ENCODE measurements around the gene LIF. TPM values are rescaled to one million over a fixed set of nuclear protein-coding genes. Genes with fewer than 3 reads are reported as not detected.

LIF gene
- total and polyA plus RNA-seq, 2 donors from 2014 or later = 0.67 to 10.7 TPM

DNA sequence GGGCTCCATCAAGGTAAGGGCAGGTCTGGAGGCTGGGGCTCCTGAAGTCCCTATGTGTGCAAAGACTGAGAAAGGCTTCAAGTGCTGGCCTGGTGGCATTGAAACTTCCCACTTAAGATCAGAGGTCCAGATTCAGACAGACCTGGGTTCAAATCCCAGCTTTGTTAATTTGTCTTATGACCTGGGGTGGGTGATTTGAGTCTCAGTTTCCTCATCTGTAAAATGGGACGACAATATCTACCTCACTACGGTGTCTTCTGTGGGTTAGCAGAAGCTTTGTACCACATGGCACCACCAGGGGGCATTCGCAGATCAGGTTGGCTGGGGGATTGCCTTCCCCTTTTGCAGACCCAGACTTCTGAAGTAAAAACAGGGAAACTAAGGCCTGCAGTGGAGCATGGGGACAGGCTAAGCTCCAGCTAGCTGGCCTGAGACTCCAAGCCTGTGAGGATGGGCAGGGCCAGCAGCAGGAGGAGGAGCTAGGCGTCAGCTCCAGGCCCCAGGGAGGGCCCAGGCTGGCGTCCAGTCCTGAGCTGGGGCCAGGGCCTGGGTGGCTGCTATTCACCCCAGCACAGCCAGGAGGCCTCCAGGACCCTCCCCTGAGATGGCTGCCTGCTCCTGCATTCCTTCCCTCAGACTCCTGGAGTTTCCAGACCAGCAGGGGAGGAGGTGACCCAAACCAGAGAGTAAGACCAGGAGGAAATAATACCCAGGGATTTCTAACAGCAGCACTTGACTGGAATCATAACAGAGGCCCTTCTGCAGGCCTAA lies 41.3 kb upstream of the LIF start:
- DNase-seq (peak; percentile 86 to 94 (median 88)), FAIRE-seq (peak; percentile 70)
- no peaks in the 10 kb centered on the region for H3K27me3 ChIP-seq (ENCODE audit: control insufficient read depth, insufficient read depth, low read length)
- peaks cover 0 to 33% (median 31%) of the 10 kb centered on the region in 3 donors for H3K4me1 ChIP-seq (ENCODE audit: control insufficient read depth in 2 of 3, insufficient read depth in 2 of 3, low read depth in 1 of 3, low read length in 3 of 3)
- TF ChIP-seq, protein P1, sequence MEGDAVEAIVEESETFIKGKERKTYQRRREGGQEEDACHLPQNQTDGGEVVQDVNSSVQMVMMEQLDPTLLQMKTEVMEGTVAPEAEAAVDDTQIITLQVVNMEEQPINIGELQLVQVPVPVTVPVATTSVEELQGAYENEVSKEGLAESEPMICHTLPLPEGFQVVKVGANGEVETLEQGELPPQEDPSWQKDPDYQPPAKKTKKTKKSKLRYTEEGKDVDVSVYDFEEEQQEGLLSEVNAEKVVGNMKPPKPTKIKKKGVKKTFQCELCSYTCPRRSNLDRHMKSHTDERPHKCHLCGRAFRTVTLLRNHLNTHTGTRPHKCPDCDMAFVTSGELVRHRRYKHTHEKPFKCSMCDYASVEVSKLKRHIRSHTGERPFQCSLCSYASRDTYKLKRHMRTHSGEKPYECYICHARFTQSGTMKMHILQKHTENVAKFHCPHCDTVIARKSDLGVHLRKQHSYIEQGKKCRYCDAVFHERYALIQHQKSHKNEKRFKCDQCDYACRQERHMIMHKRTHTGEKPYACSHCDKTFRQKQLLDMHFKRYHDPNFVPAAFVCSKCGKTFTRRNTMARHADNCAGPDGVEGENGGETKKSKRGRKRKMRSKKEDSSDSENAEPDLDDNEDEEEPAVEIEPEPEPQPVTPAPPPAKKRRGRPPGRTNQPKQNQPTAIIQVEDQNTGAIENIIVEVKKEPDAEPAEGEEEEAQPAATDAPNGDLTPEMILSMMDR (IDR thresholded peaks at IDR 0.05; ENCODE audit: borderline replicate concordance, extremely low read depth, insufficient read depth) = peak; percentile 70
- intact Hi-C loops (cut with DNase I) = no loop called here
- peak overlapping the region in 2 of 3 donors; percentile 66 to 76 for H3K9ac ChIP-seq (ENCODE audit: low read length in 3 of 3)
- peaks cover 0 to 19% (median 7%) of the 10 kb centered on the region in 3 donors for H3K36me3 ChIP-seq (ENCODE audit: control insufficient read depth in 2 of 3, insufficient read depth in 3 of 3, low read length in 3 of 3)
- peak overlapping the region; percentile 40 to 52 for H3K27ac ChIP-seq (ENCODE audit: low read depth in 2 of 2, low read length in 2 of 2)
- H3K9me3 ChIP-seq (ENCODE audit: control insufficient read depth in 2 of 3, insufficient read depth in 1 of 3, low read length in 3 of 3) = no peaks in the 10 kb centered on the region
- peak overlapping the region in 2 of 3 donors; percentile 63 to 81 for H3K4me3 ChIP-seq (ENCODE audit: low read length in 3 of 3)

DNA sequence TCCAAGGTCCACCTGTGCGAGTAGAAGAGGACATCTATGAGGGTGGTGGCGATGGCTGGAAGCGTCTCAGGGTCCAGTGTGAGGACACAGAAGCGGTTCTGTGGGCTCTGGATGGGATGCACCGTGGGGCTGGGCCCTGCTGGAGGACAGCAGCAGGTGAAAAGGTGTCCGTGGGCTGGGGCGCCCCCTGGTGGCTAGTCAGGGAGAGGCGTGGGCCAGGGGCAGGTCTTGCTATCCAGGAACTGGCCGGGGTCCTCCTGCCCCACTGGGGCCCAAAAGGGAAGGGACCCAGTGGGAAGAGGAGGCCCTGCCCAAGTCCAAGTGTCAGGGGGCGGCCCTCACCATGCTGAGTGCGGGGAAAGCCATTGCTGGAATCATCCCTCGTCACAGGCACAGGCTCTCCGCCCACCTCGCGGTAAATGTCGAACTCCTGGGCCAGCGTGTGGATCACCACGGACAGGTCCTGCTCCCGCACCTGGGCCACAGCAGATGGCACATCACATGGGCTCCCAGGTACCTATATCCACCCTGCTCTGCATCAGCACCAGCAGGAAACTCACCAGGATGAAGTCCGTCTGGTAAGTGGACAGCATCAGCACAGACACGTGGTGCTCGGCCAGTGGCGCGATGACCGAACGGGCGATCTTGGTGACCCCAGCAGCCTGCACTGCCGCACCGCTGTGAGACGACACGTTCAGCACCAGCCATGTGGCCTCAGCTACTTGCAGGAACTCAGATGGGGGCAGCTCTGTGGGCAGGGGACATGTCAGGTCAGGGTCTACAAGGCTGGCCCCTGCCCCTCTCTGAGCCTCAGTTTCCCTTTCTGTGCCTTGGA lies 40.5 kb upstream of the LIF start:
- Histone ChIP-seq H3K36me3 (ENCODE audit: control insufficient read depth in 2 of 3, insufficient read depth in 3 of 3, low read length in 3 of 3) (peaks cover 0 to 15% (median 3%) of the 10 kb centered on the region in 3 donors), H3K27ac (ENCODE audit: low read depth in 2 of 2, low read length in 2 of 2) (no peak overlapping the region), H3K9ac (ENCODE audit: low read length in 3 of 3) (peak overlapping the region in 1 of 3 donors; percentile 66), H3K9me3 (ENCODE audit: control insufficient read depth in 2 of 3, insufficient read depth in 1 of 3, low read length in 3 of 3) (no peaks in the 10 kb centered on the region), H3K4me1 (ENCODE audit: control insufficient read depth in 2 of 3, insufficient read depth in 2 of 3, low read depth in 1 of 3, low read length in 3 of 3) (peaks cover 0 to 33% (median 32%) of the 10 kb centered on the region in 3 donors), H3K4me3 (ENCODE audit: low read length in 3 of 3) (no peak overlapping the region), H3K27me3 (ENCODE audit: control insufficient read depth, insufficient read depth, low read length) (no peaks in the 10 kb centered on the region)
- FAIRE-seq (no peak), DNase-seq (peak in 4 of 5 donors; percentile 39 to 88 (median 70))
- TF ChIP-seq, protein P1 (IDR thresholded peaks at IDR 0.05; ENCODE audit: borderline replicate concordance, extremely low read depth, insufficient read depth) = peak; percentile 78
- intact Hi-C loops (cut with DNase I) = no loop called here

DNA sequence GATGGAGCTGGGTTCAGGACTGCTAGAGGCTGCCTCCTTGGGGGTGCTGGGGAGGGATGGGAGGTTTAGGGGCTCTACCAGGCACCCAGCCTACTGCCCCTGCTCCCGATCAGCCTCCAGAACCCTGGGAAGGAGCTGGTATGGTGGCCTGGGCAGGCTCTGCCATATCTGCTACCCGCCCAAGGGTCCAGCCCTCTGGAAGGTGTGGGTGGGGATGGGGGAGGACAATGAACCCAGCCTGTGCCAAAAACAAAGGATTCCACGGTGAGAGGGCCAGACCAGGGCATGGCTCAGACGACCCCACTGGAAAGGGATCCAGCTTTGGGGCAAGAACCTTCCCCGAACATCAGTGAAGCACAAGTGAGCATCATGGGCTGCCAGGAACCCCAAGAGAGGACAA lies 39.8 kb upstream of the LIF start:
- peaks cover 0 to 15% (median 3%) of the 10 kb centered on the region in 3 donors for H3K36me3 ChIP-seq (ENCODE audit: control insufficient read depth in 2 of 3, insufficient read depth in 3 of 3, low read length in 3 of 3)
- H3K4me3 ChIP-seq (ENCODE audit: low read length in 3 of 3) = no peak overlapping the region
- H3K9me3 ChIP-seq (ENCODE audit: control insufficient read depth in 2 of 3, insufficient read depth in 1 of 3, low read length in 3 of 3) = no peaks in the 10 kb centered on the region
- intact Hi-C loops (cut with DNase I) = no loop called here
- peaks cover 0 to 28% (median 27%) of the 10 kb centered on the region in 3 donors for H3K4me1 ChIP-seq (ENCODE audit: control insufficient read depth in 2 of 3, insufficient read depth in 2 of 3, low read depth in 1 of 3, low read length in 3 of 3)
- H3K27me3 ChIP-seq (ENCODE audit: control insufficient read depth, insufficient read depth, low read length) = no peaks in the 10 kb centered on the region
- no peak overlapping the region for H3K9ac ChIP-seq (ENCODE audit: low read length in 3 of 3)
- DNase-seq (no peak), FAIRE-seq (no peak)
- no peak overlapping the region for H3K27ac ChIP-seq (ENCODE audit: low read depth in 2 of 2, low read length in 2 of 2)
- TF ChIP-seq, protein P1 (IDR thresholded peaks at IDR 0.05; ENCODE audit: borderline replicate concordance, extremely low read depth, insufficient read depth) = no peak
